GM15510 (cell line): Measurements from ENCODE around the gene RNF223.
A peak's percentile ranks its signal among the peaks of the same experiment; 100 is the strongest.

Experiments
- POLR2A ChIP-seq: IDR thresholded peaks from 3 replicates; pipeline ENCODE4 v1.6.1; 2011; ENCODE audit warnings: borderline replicate concordance; ENCODE audit not compliant: insufficient read length; ENCODE audit errors: extremely low read depth

Gene RNF223

GRCh38 chr1:1041873-1042272, 32.2 kb downstream of the RNF223 start:
- no peak for TF ChIP-seq POLR2A

GRCh38 chr1:1041092-1041523, 33.0 kb downstream of the RNF223 start:
- TF ChIP-seq POLR2A = no peak

GRCh38 chr1:1040004-1040991, 33.8 kb downstream of the RNF223 start:
- TF ChIP-seq POLR2A = peak; percentile 41

GRCh38 chr1:1039145-1039910, 34.8 kb downstream of the RNF223 start:
- TF ChIP-seq POLR2A = no peak

- TF ChIP-seq POLR2A = no peak
Measured at GRCh38 chr1:1038694-1039093, 35.4 kb downstream of the RNF223 start.

GRCh38 chr1:1037366-1038327, 36.5 kb downstream of the RNF223 start:
- no peak for TF ChIP-seq POLR2A

GRCh38 chr1:1035291-1035943, 38.7 kb downstream of the RNF223 start:
- TF ChIP-seq POLR2A = no peak

- TF ChIP-seq POLR2A = no peak
Measured at GRCh38 chr1:1034439-1034781, 39.7 kb downstream of the RNF223 start.

GRCh38 chr1:1033731-1034438, 40.2 kb downstream of the RNF223 start:
- TF ChIP-seq POLR2A = no peak

GRCh38 chr1:1033009-1033587, 41.0 kb downstream of the RNF223 start:
- TF ChIP-seq POLR2A = peak; percentile 49

GRCh38 chr1:1032424-1032823, 41.7 kb downstream of the RNF223 start:
- TF ChIP-seq POLR2A = no peak

GRCh38 chr1:1031659-1032235, 42.4 kb downstream of the RNF223 start:
- TF ChIP-seq POLR2A = no peak

- TF ChIP-seq POLR2A = no peak
Measured at GRCh38 chr1:1027791-1028190, 46.3 kb downstream of the RNF223 start.

GRCh38 chr1:1026599-1027413, 47.3 kb downstream of the RNF223 start:
- TF ChIP-seq POLR2A = no peak
